Tibial nerve (tissue), 4 donors: Measurements from ENCODE around the gene USP9X. TPM values are rescaled to one million over a fixed set of nuclear protein-coding genes. Genes with fewer than 3 reads are reported as not detected.

Source experiments
- DNase-seq, 2 donors: peaks; one replicate each; pipeline ENCODE4 v3.0.0-alpha.2; 2019; ENCODE audit warnings: low spot score in 2 of 2
- H3K27ac ChIP-seq, 4 donors: fragments of 200-600 bp; sonication (generic) in 3 of 4; one replicate each; pipeline ENCODE4 v1.5.1; 2017 to 2019; ENCODE audit warnings: mild to moderate bottlenecking in 1 of 4
- H3K27me3 ChIP-seq, 2 donors: fragments of 200-600 bp; sonication (generic) in 1 of 2; one replicate each; pipeline versions ENCODE4 v1.5.1 to v1.6.0; 2017 to 2019
- H3K36me3 ChIP-seq, 3 donors: fragments of 200-600 bp; sonication (generic); one replicate each; pipeline ENCODE4 v1.5.1; 2018 to 2019
- H3K4me1 ChIP-seq, 4 donors: fragments of 200-600 bp; sonication (generic) in 3 of 4; one replicate each; pipeline ENCODE4 v1.5.1; 2017 to 2019
- H3K4me3 ChIP-seq, 4 donors: fragments of 200-600 bp; sonication (generic) in 3 of 4; one replicate each; pipeline ENCODE4 v1.5.1; 2017 to 2019; ENCODE audit warnings: mild to moderate bottlenecking in 1 of 4, moderate library complexity in 1 of 4
- H3K9me3 ChIP-seq, 4 donors: fragments of 200-600 bp; sonication (generic) in 3 of 4; one replicate each; pipeline ENCODE4 v1.5.1; 2017 to 2019
- CTCF ChIP-seq, 5 experiments: fragments of 200-600 bp in 3 of 5; fragments of 450-650 bp in 2 of 5; sonication (generic) in 3 of 5; IDR thresholded peaks; one replicate each; pipeline ENCODE4 v1.5.1; 2016 to 2019; ENCODE audit warnings: antibody characterized with exemption in 5 of 5, mild to moderate bottlenecking in 3 of 5, moderate library complexity in 2 of 5
- EP300 ChIP-seq, 2 donors: sonication (generic); formaldehyde crosslinking; IDR thresholded peaks; one replicate each; pipeline ENCODE4 v1.6.1; 2017; ENCODE audit warnings: antibody characterized with exemption in 2 of 2, mild to moderate bottlenecking in 1 of 2
- POLR2A ChIP-seq, 2 donors: fragments of 450-650 bp; IDR thresholded peaks; one replicate each; pipeline ENCODE4 v1.6.1; 2017; ENCODE audit warnings: antibody characterized with exemption in 2 of 2, mild to moderate bottlenecking in 2 of 2, moderate library complexity in 2 of 2
- WGBS, 2 donors: methylation state at CpG; one replicate each; pipeline ENCODE4 v1.1.5; 2018; 5-methylcytosine and 5-hydroxymethylcytosine counted together
- total RNA-seq, 4 donors: library from RNA; depleted of rRNA; stranded (reverse); fragments of >200 nt; gene quantifications; one replicate each; pipeline ENCODE4 v1.1.0, GENCODE V29; 2016

USP9X gene
- total RNA-seq, 4 donors from 2014 or later, result 83.1 to 101 (median 97.2) TPM

DNA sequence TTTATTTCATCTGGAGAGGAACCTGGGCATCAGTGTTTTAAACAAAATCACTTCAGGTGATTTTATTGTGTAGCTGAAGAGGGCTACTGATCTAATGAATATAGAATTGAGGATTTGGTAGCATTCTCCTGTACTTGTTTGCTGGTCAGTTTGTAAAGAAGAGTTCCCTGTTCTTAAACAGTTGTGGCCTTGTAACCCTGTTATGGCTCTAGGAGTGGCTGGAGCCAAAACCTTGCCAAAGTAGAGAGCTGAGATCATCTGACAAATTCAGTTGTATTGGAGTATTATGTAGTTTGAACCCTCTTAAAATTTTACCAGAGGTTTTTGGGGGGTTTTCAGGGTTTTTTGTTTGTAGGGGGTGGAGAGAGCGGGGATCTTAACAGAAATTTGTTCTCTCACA lies 36.5 kb downstream of the USP9X start:
- Histone ChIP-seq H3K4me3 (no peak overlapping the region), H3K36me3 (peaks cover 0 to 14% (median 0%) of the 10 kb centered on the region in 3 donors), H3K27me3 (no peaks in the 10 kb centered on the region), H3K9me3 (peaks cover 0 to 7% (median 0%) of the 10 kb centered on the region in 4 donors), H3K4me1 (peaks cover 0 to 24% (median 0%) of the 10 kb centered on the region in 4 donors), H3K27ac (no peak overlapping the region)
- no peak for DNase-seq
- 90 to 100% methylated on average over 1 of the region's 1 CpG for WGBS, 2 donors
- TF ChIP-seq CTCF (IDR thresholded peaks at IDR 0.05) (no peak), POLR2A (IDR thresholded peaks at IDR 0.05) (no peak), EP300 (IDR thresholded peaks at IDR 0.05) (no peak)

GRCh38 chrX:41122664-41123257 lies 37.5 kb downstream of the USP9X start:
- no peak for TF ChIP-seq EP300 (IDR thresholded peaks at IDR 0.05)
- TF ChIP-seq POLR2A (IDR thresholded peaks at IDR 0.05), result no peak
- TF ChIP-seq CTCF (IDR thresholded peaks at IDR 0.05), result no peak
- Histone ChIP-seq H3K36me3 (peaks cover 0 to 14% (median 0%) of the 10 kb centered on the region in 3 donors), H3K9me3 (peaks cover 0 to 7% (median 0%) of the 10 kb centered on the region in 4 donors), H3K27ac (no peak overlapping the region), H3K4me3 (no peak overlapping the region), H3K27me3 (no peaks in the 10 kb centered on the region), H3K4me1 (peaks cover 0 to 29% (median 0%) of the 10 kb centered on the region in 4 donors)
- 90% methylated on average over 6 to 7 of the region's 7 CpGs for WGBS, 2 donors
- no peak for DNase-seq

DNA sequence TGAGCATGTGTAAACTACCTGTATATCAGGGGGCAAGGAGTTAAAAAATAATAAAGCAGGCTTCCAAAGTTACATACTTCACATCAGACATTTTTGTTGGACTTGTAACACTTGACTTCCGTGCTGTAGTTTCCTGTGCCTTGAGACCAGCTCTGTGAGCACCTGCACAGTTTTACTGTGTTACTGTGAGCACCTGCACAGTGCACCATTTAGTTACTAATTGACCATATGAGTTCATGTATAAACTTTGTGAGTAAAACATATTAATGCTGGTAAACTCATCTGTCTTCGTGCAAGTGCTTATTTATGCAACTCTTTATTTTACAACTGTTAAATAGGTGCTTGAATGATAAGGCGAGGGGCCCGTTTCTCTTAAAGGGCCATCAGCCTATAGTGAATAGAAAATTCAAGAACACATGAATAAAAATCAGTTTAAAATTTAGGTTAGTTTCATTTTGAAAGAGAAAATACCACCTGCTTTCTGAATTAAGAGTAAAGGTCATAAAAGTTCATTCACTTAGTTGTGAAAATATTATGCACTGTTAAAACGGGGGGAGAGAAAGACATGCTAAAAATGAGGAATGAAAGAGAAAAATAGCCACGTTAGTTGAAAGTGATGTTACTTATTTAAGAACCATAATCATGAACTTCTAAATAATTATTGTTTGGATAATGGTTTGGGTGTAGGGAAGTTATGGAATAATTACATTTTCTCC lies 42.4 kb downstream of the USP9X start:
- H3K9me3 ChIP-seq, result peaks cover 0 to 4% (median 0%) of the 10 kb centered on the region in 4 donors
- H3K27me3 ChIP-seq, result no peaks in the 10 kb centered on the region
- no peak overlapping the region for H3K4me3 ChIP-seq
- no peak overlapping the region for H3K27ac ChIP-seq
- peaks cover 0 to 15% (median 0%) of the 10 kb centered on the region in 4 donors for H3K4me1 ChIP-seq
- no peak for TF ChIP-seq EP300 (IDR thresholded peaks at IDR 0.05)
- no peak for TF ChIP-seq POLR2A (IDR thresholded peaks at IDR 0.05)
- DNase-seq, result no peak
- WGBS, 2 donors, result 26 to 55% methylated on average over 6 of the region's 6 CpGs
- H3K36me3 ChIP-seq, result peaks cover 0 to 18% (median 0%) of the 10 kb centered on the region in 3 donors

- Histone ChIP-seq H3K27me3 (no peaks in the 10 kb centered on the region), H3K4me1 (peaks cover 0 to 15% (median 0%) of the 10 kb centered on the region in 4 donors), H3K4me3 (no peak overlapping the region), H3K27ac (no peak overlapping the region), H3K9me3 (no peaks in the 10 kb centered on the region), H3K36me3 (peaks cover 0 to 14% (median 0%) of the 10 kb centered on the region in 3 donors)
- no peak for TF ChIP-seq EP300 (IDR thresholded peaks at IDR 0.05)
- no peak for TF ChIP-seq POLR2A (IDR thresholded peaks at IDR 0.05)
- no peak for TF ChIP-seq CTCF (IDR thresholded peaks at IDR 0.05)
- WGBS, 2 donors, result 90 to 98% methylated on average over 4 of the region's 4 CpGs
- DNase-seq, result no peak
Measured at GRCh38 chrX:41128955-41129354, 43.7 kb downstream of the USP9X start.

GRCh38 chrX:41131766-41132165 lies 46.5 kb downstream of the USP9X start:
- Histone ChIP-seq H3K36me3 (peaks cover 0 to 12% (median 0%) of the 10 kb centered on the region in 3 donors), H3K27ac (no peak overlapping the region), H3K9me3 (no peaks in the 10 kb centered on the region), H3K4me3 (no peak overlapping the region), H3K27me3 (no peaks in the 10 kb centered on the region), H3K4me1 (peaks cover 0 to 11% (median 0%) of the 10 kb centered on the region in 4 donors)
- no peak for DNase-seq
- TF ChIP-seq EP300 (IDR thresholded peaks at IDR 0.05), result no peak
- TF ChIP-seq CTCF (IDR thresholded peaks at IDR 0.05), result no peak
- TF ChIP-seq POLR2A (IDR thresholded peaks at IDR 0.05), result no peak
- WGBS, 2 donors, result 88 to 93% methylated on average over 1 of the region's 1 CpG
